A549 (cell line): ENCODE results near the gene KIAA0232. TPM values are rescaled to one million over a fixed set of nuclear protein-coding genes. Genes with fewer than 3 reads are reported as not detected.

Experiments used
- ATAC-seq, 2 experiments: fragments of 200-7000 bp in 1 of 2; fragments of >200 bp in 1 of 2; cut with Nextera tagmentation in 1 of 2; cut with Tn5 transposase in 1 of 2; 3 replicates each; pipeline versions ENCODE4 v1.8.0 to v1.9.1; 2018 to 2020; ENCODE audit warnings: mild to moderate bottlenecking in 1 of 2, moderate library complexity in 1 of 2
- CTCF ChIA-PET: fragments of 300-600 bp; sonication (Branson Sonifier 250); formaldehyde crosslinking; extraction: SDS; loops from one replicate; lab custom pipeline; 2021; ENCODE audit warnings: antibody characterized with exemption, inconsistent platforms; lab: Yijun Ruan, JAX
- POLR2A ChIA-PET: fragments of 350-600 bp; formaldehyde crosslinking; extraction: SDS; loops from one replicate; lab custom pipeline; 2021; ENCODE audit warnings: antibody characterized with exemption, inconsistent platforms; lab: Yijun Ruan, JAX
- DNase-seq, 2 experiments: peaks; one replicate each; pipeline versions ENCODE4 v3.0.0 to v3.0.0-alpha.2; 2011 to 2016; ENCODE audit warnings: low read depth in 1 of 2, low spot score in 1 of 2
- FAIRE-seq: peaks from 2 replicates; lab custom pipeline; 2011; peaks lifted over from hg19 to GRCh38; lab: Jason Lieb, UNC
- H3K27ac ChIP-seq, 2 experiments: fragments of >200 bp; sonication (Bioruptor Twin); formaldehyde crosslinking; 3 replicates each; pipeline ENCODE4 v1.5.1; 2016 to 2017
- H3K4me1 ChIP-seq: fragments of >200 bp; sonication (Bioruptor Twin); formaldehyde crosslinking; 3 replicates; pipeline ENCODE4 v1.6.1; 2016
- H3K4me2 ChIP-seq: fragments of >200 bp; sonication (Bioruptor Twin); formaldehyde crosslinking; 3 replicates; pipeline ENCODE4 v1.6.1; 2016
- H3K4me3 ChIP-seq: fragments of >200 bp; sonication (Bioruptor Twin); formaldehyde crosslinking; 3 replicates; pipeline ENCODE4 v1.5.1; 2016
- H3K9me3 ChIP-seq: fragments of >200 bp; sonication (Bioruptor Twin); formaldehyde crosslinking; 3 replicates; pipeline ENCODE4 v1.6.1; 2016
- BHLHE40 ChIP-seq: IDR thresholded peaks from 2 replicates; pipeline ENCODE4 v1.6.1; 2012; ENCODE audit warnings: low read depth, low read length, inconsistent platforms
- CBX2 ChIP-seq: fragments of 200-600 bp; sonication (generic); IDR thresholded peaks from 2 replicates; pipeline ENCODE4 v1.6.1; 2016; ENCODE audit warnings: low read depth, mild to moderate bottlenecking, borderline replicate concordance
- CBX8 ChIP-seq: fragments of 200-600 bp; sonication (generic); IDR thresholded peaks from 2 replicates; pipeline ENCODE4 v1.6.1; 2016
- CEBPB ChIP-seq, 2 experiments: fragments of >200 bp in 1 of 2; sonication (Bioruptor Twin) in 1 of 2; formaldehyde crosslinking in 1 of 2; IDR thresholded peaks; 2 replicates each; pipeline ENCODE4 v1.6.1; 2012 to 2016
- CHD2 ChIP-seq: fragments of 150-350 bp; IDR thresholded peaks from 2 replicates; pipeline ENCODE4 v1.6.1; 2014; ENCODE audit warnings: low read length; ENCODE audit not compliant: partially characterized antibody
- EHF ChIP-seq: fragments of 250-450 bp; sonication (Bioruptor Pico); IDR thresholded peaks from 2 replicates; pipeline ENCODE4 v1.5.0; 2020; ENCODE audit warnings: mild to moderate bottlenecking
- EHMT2 ChIP-seq: fragments of 200-600 bp; sonication (generic); IDR thresholded peaks from 2 replicates; pipeline ENCODE4 v1.6.1; 2016; ENCODE audit warnings: antibody characterized with exemption, low read depth, mild to moderate bottlenecking, moderate library complexity
- ESRRA ChIP-seq: fragments of 150-350 bp; IDR thresholded peaks from 2 replicates; pipeline ENCODE4 v1.6.1; 2014; ENCODE audit warnings: mild to moderate bottlenecking, low read length, borderline replicate concordance
- FOSL2 ChIP-seq, 2 experiments: fragments of 450-650 bp in 1 of 2; fragments of >200 bp in 1 of 2; sonication (Bioruptor Twin) in 1 of 2; formaldehyde crosslinking; IDR thresholded peaks; 2 replicates each; pipeline versions ENCODE4 v1.5.0 to v1.6.1; 2016 to 2020; ENCODE audit warnings: mild to moderate bottlenecking in 1 of 2, moderate library complexity in 1 of 2
- FOXS1 ChIP-seq: fragments of 250-450 bp; sonication (Bioruptor Pico); IDR thresholded peaks from 2 replicates; pipeline ENCODE4 v1.5.0; 2020; ENCODE audit warnings: mild to moderate bottlenecking, moderate library complexity
- GATA3 ChIP-seq: IDR thresholded peaks from 2 replicates; pipeline ENCODE4 v1.6.1; 2012; ENCODE audit warnings: borderline replicate concordance
- HDAC2 ChIP-seq: fragments of 200-600 bp; sonication (generic); IDR thresholded peaks from 2 replicates; pipeline ENCODE4 v1.6.1; 2016
- HOXA7 ChIP-seq: fragments of 250-450 bp; sonication (Bioruptor Pico); IDR thresholded peaks from 2 replicates; pipeline ENCODE4 v1.5.0; 2020; ENCODE audit warnings: mild to moderate bottlenecking, moderate library complexity
- HOXB13 ChIP-seq: fragments of 250-450 bp; sonication (Bioruptor Pico); IDR thresholded peaks from 2 replicates; pipeline ENCODE4 v1.5.0; 2020; ENCODE audit warnings: low read depth, mild to moderate bottlenecking, moderate library complexity
- KDM1A ChIP-seq: fragments of 200-600 bp; sonication (generic); IDR thresholded peaks from 2 replicates; pipeline ENCODE4 v1.6.1; 2016; ENCODE audit warnings: low read depth, mild to moderate bottlenecking
- MAFK ChIP-seq: fragments of 450-650 bp; IDR thresholded peaks from 2 replicates; pipeline ENCODE4 v1.6.1; 2014; ENCODE audit not compliant: partially characterized antibody
- POLR2A ChIP-seq: IDR thresholded peaks from 2 replicates; pipeline ENCODE4 v1.6.1; 2012; ENCODE audit warnings: mild to moderate bottlenecking, low read length
- POLR2AphosphoS2 ChIP-seq: conservative IDR thresholded peaks from 2 replicates; pipeline ENCODE4 v1.6.1; 2012; ENCODE audit warnings: low read length, improper control_type of control experiment, inconsistent platforms
- RARB ChIP-seq: fragments of 250-450 bp; sonication (Bioruptor Pico); IDR thresholded peaks from 2 replicates; pipeline ENCODE4 v1.8.0; 2021; ENCODE audit warnings: mild to moderate bottlenecking, moderate library complexity
- RCOR1 ChIP-seq: fragments of 150-350 bp; IDR thresholded peaks from 2 replicates; pipeline ENCODE4 v1.6.1; 2014; ENCODE audit warnings: antibody characterized with exemption, low read length, low read depth
- SREBF2 ChIP-seq: fragments of 450-650 bp; IDR thresholded peaks from 2 replicates; pipeline ENCODE4 v1.6.1; 2014; ENCODE audit warnings: mild to moderate bottlenecking, moderate library complexity
- ZNF302 ChIP-seq: fragments of 250-450 bp; sonication (Bioruptor Pico); IDR thresholded peaks from 2 replicates; pipeline ENCODE4 v1.9.0; 2021; ENCODE audit warnings: inconsistent platforms, mild to moderate bottlenecking, moderate library complexity
- WGBS: methylation state at CpG from one replicate; pipeline ENCODE4 v1.1.6; 2017; ENCODE audit errors: missing lambda C conversion rate; 5-methylcytosine and 5-hydroxymethylcytosine counted together
- polyA plus RNA-seq, 4 experiments: library from polyadenylated mRNA; depleted of rRNA in 3 of 4; stranded (reverse); fragments of >200 nt; fragmentation: RNase III in 1 of 4; extraction: RNeasy Plus Mini Kit Qiagen cat#74134 plus additional on column Dnase treatment in 1 of 4; gene quantifications; 2 replicates in 3 of 4; 3 replicates in 1 of 4; pipeline ENCODE4 v1.2.3, GENCODE V29; 2011 to 2017
- TF ChIP-seq, protein P1 (sequence below): IDR thresholded peaks from 2 replicates; pipeline ENCODE4 v1.6.1; 2012
- TF ChIP-seq, protein P2 (sequence below): fragments of 450-650 bp; IDR thresholded peaks from 2 replicates; pipeline ENCODE4 v1.6.1; 2014; ENCODE audit warnings: antibody characterized with exemption
- TF ChIP-seq, protein P3 (sequence below): IDR thresholded peaks from 2 replicates; pipeline ENCODE4 v1.6.1; 2012
- TF ChIP-seq, protein P4 (sequence below): fragments of >200 bp; sonication (Bioruptor Twin); formaldehyde crosslinking; IDR thresholded peaks from 3 replicates; pipeline ENCODE4 v1.5.1; 2016

Gene KIAA0232
- polyA plus RNA-seq, 2 of the 4 experiments (the other 2 are of a cell fraction): 9.3 to 21.5 TPM

DNA sequence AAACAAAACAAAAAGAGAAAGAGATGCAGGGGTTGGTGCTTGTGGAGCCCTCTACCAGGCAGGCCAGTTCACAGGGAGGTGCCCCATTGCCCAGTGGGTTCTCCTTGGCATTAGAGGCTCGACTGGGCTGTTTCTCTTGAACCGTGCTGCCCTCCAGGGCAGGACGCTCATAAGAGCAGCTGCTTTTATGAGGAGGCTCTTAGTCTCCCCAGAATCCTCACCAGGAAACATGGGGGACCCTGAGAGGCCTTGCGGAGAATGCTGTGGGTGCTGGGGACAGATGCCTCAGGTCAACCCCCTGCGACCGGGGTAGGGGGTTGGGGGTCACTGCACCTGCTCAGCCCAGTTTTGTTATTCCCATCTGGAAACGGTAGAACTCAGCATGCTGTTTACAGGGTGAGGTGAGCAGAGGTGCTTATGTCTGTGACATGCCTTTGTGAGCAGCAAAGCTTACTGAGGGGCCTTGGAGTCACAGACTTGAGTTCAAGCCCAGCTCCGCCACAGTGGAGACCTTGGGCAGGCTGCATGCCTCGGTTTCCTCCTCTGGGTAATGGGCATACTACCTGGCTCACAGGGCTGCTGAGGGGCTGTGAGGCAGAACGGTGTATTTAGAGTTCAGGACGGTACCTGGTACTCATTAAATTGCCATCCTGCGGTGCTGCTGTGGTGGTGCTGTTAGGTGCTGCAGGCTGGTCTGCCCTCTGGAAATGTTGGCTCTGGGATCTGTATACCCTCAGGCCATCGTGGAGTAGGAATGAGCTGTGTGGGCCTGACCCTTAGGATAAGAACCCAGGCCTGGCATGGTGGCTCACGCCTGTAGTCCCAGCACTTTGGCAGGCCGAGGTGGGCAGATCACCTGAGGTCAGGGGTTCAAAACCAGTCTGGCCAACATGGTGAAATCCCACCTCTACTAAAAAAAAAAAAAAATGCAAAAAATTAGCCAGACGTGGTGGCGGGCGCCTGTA lies 132.8 kb downstream of the KIAA0232 start:
- TF ChIP-seq GATA3: no peak
- TF ChIP-seq HOXA7: no peak
- TF ChIP-seq, protein P1, sequence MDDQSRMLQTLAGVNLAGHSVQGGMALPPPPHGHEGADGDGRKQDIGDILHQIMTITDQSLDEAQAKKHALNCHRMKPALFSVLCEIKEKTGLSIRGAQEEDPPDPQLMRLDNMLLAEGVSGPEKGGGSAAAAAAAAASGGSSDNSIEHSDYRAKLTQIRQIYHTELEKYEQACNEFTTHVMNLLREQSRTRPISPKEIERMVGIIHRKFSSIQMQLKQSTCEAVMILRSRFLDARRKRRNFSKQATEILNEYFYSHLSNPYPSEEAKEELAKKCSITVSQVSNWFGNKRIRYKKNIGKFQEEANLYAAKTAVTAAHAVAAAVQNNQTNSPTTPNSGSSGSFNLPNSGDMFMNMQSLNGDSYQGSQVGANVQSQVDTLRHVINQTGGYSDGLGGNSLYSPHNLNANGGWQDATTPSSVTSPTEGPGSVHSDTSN: no peak
- no peak for TF ChIP-seq ZNF302
- TF ChIP-seq SREBF2: no peak
- TF ChIP-seq RCOR1: no peak
- TF ChIP-seq BHLHE40: no peak
- Histone ChIP-seq H3K9me3 (no peaks in the 10 kb centered on the region), H3K27ac (peak overlapping the region in 1 of 2 experiments; percentile 22; a peak in 2 of 6 replicates), H3K4me3 (no peak overlapping the region), H3K4me1 (peaks cover 46% of the 10 kb centered on the region), H3K4me2 (no peak overlapping the region)
- ChIA-PET CTCF (no interaction called here), POLR2A (no interaction called here)
- FAIRE-seq (no peak), ATAC-seq (no peak), DNase-seq (no peak)
- WGBS: 87% methylated on average over 8 of the region's 18 CpGs

DNA sequence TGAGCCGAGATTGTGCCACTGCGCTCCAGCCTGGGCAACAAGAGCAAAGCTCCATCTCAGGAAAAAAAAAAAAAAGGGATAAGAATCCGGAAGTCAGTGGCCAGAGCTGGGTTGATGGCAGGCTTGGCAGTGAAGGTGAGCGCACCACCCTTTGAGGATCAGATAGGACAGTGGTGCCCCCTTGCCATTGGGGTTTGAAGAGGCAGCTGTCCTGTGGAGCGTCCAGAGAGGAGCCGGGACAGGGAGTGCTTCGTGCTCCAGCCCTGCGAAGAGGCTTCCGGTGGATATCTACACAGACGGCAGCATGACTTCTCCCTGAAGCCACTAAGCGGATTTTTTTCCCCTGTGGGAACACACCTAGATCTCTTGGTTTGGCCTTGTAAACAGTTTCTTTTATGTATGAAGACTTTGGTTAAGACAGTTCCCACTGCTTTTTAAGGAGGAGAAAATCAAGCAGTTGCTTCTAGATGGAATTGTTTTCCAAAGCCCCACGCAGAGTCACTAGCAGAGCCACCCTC lies 133.6 kb downstream of the KIAA0232 start:
- POLR2A ChIA-PET: no interaction called here

DNA sequence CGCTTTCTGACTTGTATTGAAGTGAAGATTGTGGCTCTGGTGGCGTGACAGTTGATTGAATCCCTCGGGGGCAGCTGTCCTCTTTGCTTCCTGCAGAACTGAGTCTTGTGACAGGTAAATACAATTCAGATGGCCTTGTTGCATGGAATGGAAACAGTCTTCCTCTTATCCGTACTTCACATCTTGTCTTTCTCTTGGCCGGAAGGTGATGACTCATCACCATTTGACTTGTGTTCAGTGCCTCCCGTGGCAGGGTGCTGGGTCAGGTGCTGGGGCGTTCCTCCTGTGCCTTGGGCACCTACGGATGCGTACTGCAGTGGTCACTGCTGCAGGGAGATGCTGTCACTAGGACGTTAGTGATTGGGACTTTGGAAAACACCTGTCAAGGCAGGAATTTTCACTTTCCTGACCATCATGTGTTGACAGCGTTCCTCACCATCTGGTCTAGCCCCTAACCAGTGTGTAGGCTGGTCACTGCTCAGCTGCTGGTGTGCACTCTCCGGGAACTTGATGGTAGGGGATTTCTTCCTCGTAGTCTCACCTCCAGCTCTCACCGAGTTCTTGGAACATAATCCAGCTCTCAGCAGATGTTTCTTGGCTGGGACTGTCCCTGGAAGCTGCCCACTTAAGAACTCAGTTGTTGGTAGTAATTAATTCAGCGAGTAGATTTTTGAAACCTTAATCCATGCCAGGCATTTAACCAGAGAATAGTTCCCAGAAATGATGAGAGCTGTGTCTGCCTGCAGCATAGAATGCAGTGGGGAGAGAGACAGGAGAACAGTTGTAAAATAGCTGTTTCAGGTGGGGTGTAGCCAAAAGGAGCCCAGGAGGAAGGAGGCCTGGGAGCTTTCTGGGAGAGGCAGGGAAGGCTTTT lies 134.3 kb downstream of the KIAA0232 start:
- CTCF ChIA-PET: interaction anchor here (0.7 to 2.0 kb wide), 7 partner anchors 9 to 252 kb away, joined by 3 to 10 read pairs (median 3); no protein-coding TSS in a partner anchor

More for the DNA sequence above, 133.6 kb downstream of the KIAA0232 start:
- DNase-seq: no peak
- WGBS: 91% methylated on average over 12 of the region's 12 CpGs
- Histone ChIP-seq H3K4me3 (no peak overlapping the region), H3K4me1 (peaks cover 41% of the 10 kb centered on the region), H3K27ac (peak overlapping the region; percentile 78 to 82; a peak in 5 of 6 replicates), H3K4me2 (peak overlapping the region; percentile 89), H3K9me3 (no peaks in the 10 kb centered on the region)
- no peak for ATAC-seq
- TF ChIP-seq RARB (no peak), EHF (CRISPR knock-in tag) (no peak), CBX2 (no peak), CHD2 (no peak), RCOR1 (no peak), HOXB13 (no peak), CBX8 (no peak), FOSL2 (IDR thresholded peaks at IDR 0.05) (no peak), FOSL2 (CRISPR knock-in tag; IDR thresholded peaks at IDR 0.05) (no peak), ESRRA (no peak), KDM1A (no peak), POLR2AphosphoS2 (no peak)
- TF ChIP-seq, protein P2, sequence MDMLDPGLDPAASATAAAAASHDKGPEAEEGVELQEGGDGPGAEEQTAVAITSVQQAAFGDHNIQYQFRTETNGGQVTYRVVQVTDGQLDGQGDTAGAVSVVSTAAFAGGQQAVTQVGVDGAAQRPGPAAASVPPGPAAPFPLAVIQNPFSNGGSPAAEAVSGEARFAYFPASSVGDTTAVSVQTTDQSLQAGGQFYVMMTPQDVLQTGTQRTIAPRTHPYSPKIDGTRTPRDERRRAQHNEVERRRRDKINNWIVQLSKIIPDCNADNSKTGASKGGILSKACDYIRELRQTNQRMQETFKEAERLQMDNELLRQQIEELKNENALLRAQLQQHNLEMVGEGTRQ: no peak
- TF ChIP-seq, protein P3, sequence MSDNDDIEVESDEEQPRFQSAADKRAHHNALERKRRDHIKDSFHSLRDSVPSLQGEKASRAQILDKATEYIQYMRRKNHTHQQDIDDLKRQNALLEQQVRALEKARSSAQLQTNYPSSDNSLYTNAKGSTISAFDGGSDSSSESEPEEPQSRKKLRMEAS: no peak
- no peak for FAIRE-seq
- CTCF ChIA-PET: interaction anchor here (2.0 kb wide), 1 partner anchor 8 kb away, joined by 10 read pairs; no protein-coding TSS in a partner anchor

More for the DNA sequence above, 134.3 kb downstream of the KIAA0232 start:
- TF ChIP-seq, protein P1: no peak
- TF ChIP-seq FOSL2 (IDR thresholded peaks at IDR 0.05): no peak
- TF ChIP-seq FOSL2 (CRISPR knock-in tag; IDR thresholded peaks at IDR 0.05): peak; percentile 88
- no peak for TF ChIP-seq FOXS1 (CRISPR knock-in tag)
- TF ChIP-seq, protein P4, sequence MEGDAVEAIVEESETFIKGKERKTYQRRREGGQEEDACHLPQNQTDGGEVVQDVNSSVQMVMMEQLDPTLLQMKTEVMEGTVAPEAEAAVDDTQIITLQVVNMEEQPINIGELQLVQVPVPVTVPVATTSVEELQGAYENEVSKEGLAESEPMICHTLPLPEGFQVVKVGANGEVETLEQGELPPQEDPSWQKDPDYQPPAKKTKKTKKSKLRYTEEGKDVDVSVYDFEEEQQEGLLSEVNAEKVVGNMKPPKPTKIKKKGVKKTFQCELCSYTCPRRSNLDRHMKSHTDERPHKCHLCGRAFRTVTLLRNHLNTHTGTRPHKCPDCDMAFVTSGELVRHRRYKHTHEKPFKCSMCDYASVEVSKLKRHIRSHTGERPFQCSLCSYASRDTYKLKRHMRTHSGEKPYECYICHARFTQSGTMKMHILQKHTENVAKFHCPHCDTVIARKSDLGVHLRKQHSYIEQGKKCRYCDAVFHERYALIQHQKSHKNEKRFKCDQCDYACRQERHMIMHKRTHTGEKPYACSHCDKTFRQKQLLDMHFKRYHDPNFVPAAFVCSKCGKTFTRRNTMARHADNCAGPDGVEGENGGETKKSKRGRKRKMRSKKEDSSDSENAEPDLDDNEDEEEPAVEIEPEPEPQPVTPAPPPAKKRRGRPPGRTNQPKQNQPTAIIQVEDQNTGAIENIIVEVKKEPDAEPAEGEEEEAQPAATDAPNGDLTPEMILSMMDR: no peak
- TF ChIP-seq, protein P2: no peak
- peak; percentile 81 for TF ChIP-seq MAFK
- no peak for TF ChIP-seq EHMT2
- no peak for TF ChIP-seq CEBPB (IDR thresholded peaks at IDR 0.05)
- no peak for TF ChIP-seq POLR2A
- TF ChIP-seq HDAC2: no peak
- no peak for TF ChIP-seq CBX2
- Histone ChIP-seq H3K9me3 (no peaks in the 10 kb centered on the region), H3K4me2 (peak overlapping the region; percentile 89), H3K4me1 (peaks cover 37% of the 10 kb centered on the region), H3K4me3 (peak overlapping the region; percentile 15; the same call in 1 of the 3 replicates), H3K27ac (peak overlapping the region; percentile 78 to 82)
- WGBS: 53% methylated on average over 12 of the region's 15 CpGs
- DNase-seq (peak in 1 of 2 experiments; percentile 31), ATAC-seq (peak; percentile 34 to 70), FAIRE-seq (no peak)
- POLR2A ChIA-PET: no interaction called here
